H1 (cell line): ENCODE measurements around the gene PLEKHA1. TPM values are rescaled to one million over a fixed set of nuclear protein-coding genes. Genes with fewer than 3 reads are reported as not detected.

Experiments used
- CBX8 ChIP-seq: fragments of 300-800, 300-1000 bp; sonication (generic); IDR thresholded peaks from 2 replicates; pipeline ENCODE4 v1.7.1; 2016; ENCODE audit warnings: low read depth, low read length, borderline replicate concordance
- GTF2F1 ChIP-seq: IDR thresholded peaks from 2 replicates; pipeline ENCODE4 v1.6.1; 2012; ENCODE audit warnings: low read depth, low read length, improper control_type of control experiment, borderline replicate concordance
- JUN ChIP-seq: IDR thresholded peaks from 2 replicates; pipeline ENCODE4 v1.6.1; 2011; ENCODE audit warnings: low read depth, mild to moderate bottlenecking, improper control_type of control experiment, low read length
- SIN3A ChIP-seq, 2 experiments: IDR thresholded peaks in 1 of 2; conservative IDR thresholded peaks in 1 of 2; 2 replicates each; pipeline ENCODE4 v1.6.1; 2011 to 2012; ENCODE audit warnings: low read length in 2 of 2, improper control_type of control experiment in 1 of 2, low read depth in 1 of 2, mild to moderate bottlenecking in 1 of 2
- SP4 ChIP-seq: IDR thresholded peaks from 2 replicates; pipeline ENCODE4 v1.6.1; 2012; ENCODE audit warnings: low read length, inconsistent platforms
- TCF12 ChIP-seq: IDR thresholded peaks from 2 replicates; pipeline ENCODE4 v1.6.1; 2011; ENCODE audit warnings: low read depth, mild to moderate bottlenecking, low read length
- polyA plus RNA-seq, 7 experiments: library from polyadenylated mRNA; depleted of rRNA in 3 of 7; stranded (reverse) in 5 of 7; unstranded in 2 of 7; fragments of >200 nt in 5 of 7; fragments of 200-250 nt in 2 of 7; gene quantifications; 1 replicate in 5 of 7; 2 replicates in 1 of 7; 4 replicates in 1 of 7; pipeline versions ENCODE4 v1.2.1 to v1.2.3, GENCODE V29; 2011 to 2013; ENCODE audit warnings: missing spikeins in 2 of 7, mixed read lengths in 2 of 7
- total RNA-seq: library from RNA; stranded (reverse); fragmentation: NEBNext Ultra II Directional; extraction: Animal tissue kit (Norgen Biotek cat#: 25700); gene quantifications from 2 replicates; pipeline ENCODE4 v1.2.1, GENCODE V29; 2021
- TF ChIP-seq, protein P1 (sequence below): fragments of 300-600 bp; sonication (generic); IDR thresholded peaks from 2 replicates; pipeline ENCODE4 v1.7.1; 2012; ENCODE audit warnings: low read length, moderate library complexity, mild to moderate bottlenecking, inconsistent platforms; ENCODE audit not compliant: insufficient replicate concordance
- TF ChIP-seq, protein P2 (sequence below): IDR thresholded peaks from 2 replicates; pipeline ENCODE4 v1.6.1; 2012; ENCODE audit warnings: low read length, inconsistent platforms

The PLEKHA1 gene
- total and polyA plus RNA-seq, 2 of the 8 experiments (the other 6 are each of a cell fraction or from before 2014, with no cell fraction given), result 15.6 to 39.7 TPM

DNA sequence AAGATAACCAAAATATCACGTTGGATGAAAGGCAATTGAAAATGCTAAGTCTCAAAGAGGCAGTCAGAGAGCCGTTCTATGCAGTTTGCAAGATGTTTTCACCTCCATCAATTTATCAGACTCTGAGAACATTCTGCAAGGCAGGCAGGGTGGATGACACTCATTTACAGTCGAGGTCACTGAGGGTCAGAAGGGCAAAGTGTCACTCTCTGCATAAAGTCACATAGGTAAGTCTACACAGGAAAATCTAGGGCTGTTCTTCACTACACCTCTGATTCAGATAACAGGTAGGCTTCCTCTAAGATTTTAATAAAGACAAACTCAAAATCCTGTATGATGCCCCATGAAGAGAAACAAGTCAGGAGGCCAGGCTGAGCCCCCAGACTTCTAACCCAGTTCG is 1.4 kb upstream of the PLEKHA1 start (continued):
- TF ChIP-seq, protein P1, sequence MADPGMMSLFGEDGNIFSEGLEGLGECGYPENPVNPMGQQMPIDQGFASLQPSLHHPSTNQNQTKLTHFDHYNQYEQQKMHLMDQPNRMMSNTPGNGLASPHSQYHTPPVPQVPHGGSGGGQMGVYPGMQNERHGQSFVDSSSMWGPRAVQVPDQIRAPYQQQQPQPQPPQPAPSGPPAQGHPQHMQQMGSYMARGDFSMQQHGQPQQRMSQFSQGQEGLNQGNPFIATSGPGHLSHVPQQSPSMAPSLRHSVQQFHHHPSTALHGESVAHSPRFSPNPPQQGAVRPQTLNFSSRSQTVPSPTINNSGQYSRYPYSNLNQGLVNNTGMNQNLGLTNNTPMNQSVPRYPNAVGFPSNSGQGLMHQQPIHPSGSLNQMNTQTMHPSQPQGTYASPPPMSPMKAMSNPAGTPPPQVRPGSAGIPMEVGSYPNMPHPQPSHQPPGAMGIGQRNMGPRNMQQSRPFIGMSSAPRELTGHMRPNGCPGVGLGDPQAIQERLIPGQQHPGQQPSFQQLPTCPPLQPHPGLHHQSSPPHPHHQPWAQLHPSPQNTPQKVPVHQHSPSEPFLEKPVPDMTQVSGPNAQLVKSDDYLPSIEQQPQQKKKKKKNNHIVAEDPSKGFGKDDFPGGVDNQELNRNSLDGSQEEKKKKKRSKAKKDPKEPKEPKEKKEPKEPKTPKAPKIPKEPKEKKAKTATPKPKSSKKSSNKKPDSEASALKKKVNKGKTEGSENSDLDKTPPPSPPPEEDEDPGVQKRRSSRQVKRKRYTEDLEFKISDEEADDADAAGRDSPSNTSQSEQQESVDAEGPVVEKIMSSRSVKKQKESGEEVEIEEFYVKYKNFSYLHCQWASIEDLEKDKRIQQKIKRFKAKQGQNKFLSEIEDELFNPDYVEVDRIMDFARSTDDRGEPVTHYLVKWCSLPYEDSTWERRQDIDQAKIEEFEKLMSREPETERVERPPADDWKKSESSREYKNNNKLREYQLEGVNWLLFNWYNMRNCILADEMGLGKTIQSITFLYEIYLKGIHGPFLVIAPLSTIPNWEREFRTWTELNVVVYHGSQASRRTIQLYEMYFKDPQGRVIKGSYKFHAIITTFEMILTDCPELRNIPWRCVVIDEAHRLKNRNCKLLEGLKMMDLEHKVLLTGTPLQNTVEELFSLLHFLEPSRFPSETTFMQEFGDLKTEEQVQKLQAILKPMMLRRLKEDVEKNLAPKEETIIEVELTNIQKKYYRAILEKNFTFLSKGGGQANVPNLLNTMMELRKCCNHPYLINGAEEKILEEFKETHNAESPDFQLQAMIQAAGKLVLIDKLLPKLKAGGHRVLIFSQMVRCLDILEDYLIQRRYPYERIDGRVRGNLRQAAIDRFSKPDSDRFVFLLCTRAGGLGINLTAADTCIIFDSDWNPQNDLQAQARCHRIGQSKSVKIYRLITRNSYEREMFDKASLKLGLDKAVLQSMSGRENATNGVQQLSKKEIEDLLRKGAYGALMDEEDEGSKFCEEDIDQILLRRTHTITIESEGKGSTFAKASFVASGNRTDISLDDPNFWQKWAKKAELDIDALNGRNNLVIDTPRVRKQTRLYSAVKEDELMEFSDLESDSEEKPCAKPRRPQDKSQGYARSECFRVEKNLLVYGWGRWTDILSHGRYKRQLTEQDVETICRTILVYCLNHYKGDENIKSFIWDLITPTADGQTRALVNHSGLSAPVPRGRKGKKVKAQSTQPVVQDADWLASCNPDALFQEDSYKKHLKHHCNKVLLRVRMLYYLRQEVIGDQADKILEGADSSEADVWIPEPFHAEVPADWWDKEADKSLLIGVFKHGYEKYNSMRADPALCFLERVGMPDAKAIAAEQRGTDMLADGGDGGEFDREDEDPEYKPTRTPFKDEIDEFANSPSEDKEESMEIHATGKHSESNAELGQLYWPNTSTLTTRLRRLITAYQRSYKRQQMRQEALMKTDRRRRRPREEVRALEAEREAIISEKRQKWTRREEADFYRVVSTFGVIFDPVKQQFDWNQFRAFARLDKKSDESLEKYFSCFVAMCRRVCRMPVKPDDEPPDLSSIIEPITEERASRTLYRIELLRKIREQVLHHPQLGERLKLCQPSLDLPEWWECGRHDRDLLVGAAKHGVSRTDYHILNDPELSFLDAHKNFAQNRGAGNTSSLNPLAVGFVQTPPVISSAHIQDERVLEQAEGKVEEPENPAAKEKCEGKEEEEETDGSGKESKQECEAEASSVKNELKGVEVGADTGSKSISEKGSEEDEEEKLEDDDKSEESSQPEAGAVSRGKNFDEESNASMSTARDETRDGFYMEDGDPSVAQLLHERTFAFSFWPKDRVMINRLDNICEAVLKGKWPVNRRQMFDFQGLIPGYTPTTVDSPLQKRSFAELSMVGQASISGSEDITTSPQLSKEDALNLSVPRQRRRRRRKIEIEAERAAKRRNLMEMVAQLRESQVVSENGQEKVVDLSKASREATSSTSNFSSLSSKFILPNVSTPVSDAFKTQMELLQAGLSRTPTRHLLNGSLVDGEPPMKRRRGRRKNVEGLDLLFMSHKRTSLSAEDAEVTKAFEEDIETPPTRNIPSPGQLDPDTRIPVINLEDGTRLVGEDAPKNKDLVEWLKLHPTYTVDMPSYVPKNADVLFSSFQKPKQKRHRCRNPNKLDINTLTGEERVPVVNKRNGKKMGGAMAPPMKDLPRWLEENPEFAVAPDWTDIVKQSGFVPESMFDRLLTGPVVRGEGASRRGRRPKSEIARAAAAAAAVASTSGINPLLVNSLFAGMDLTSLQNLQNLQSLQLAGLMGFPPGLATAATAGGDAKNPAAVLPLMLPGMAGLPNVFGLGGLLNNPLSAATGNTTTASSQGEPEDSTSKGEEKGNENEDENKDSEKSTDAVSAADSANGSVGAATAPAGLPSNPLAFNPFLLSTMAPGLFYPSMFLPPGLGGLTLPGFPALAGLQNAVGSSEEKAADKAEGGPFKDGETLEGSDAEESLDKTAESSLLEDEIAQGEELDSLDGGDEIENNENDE, result no peak
- TF ChIP-seq, protein P2, sequence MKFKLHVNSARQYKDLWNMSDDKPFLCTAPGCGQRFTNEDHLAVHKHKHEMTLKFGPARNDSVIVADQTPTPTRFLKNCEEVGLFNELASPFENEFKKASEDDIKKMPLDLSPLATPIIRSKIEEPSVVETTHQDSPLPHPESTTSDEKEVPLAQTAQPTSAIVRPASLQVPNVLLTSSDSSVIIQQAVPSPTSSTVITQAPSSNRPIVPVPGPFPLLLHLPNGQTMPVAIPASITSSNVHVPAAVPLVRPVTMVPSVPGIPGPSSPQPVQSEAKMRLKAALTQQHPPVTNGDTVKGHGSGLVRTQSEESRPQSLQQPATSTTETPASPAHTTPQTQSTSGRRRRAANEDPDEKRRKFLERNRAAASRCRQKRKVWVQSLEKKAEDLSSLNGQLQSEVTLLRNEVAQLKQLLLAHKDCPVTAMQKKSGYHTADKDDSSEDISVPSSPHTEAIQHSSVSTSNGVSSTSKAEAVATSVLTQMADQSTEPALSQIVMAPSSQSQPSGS, result no peak
- TF ChIP-seq GTF2F1 (no peak), JUN (no peak), SP4 (no peak), SIN3A (conservative IDR thresholded peaks at IDR 0.05 in 1 of 2, IDR thresholded peaks at IDR 0.05 in 1 of 2; ENCODE audit: low read depth in 1 of 2, low read length in 2 of 2) (no peak), CBX8 (no peak), TCF12 (no peak)
